GM10847 (cell line): ENCODE measurements around the gene ZFPM1.

Experiments
- POLR2A ChIP-seq: IDR thresholded peaks from 2 replicates; pipeline ENCODE4 v1.6.1; 2011; ENCODE audit not compliant: insufficient read length; ENCODE audit errors: extremely low read depth

Gene ZFPM1

DNA sequence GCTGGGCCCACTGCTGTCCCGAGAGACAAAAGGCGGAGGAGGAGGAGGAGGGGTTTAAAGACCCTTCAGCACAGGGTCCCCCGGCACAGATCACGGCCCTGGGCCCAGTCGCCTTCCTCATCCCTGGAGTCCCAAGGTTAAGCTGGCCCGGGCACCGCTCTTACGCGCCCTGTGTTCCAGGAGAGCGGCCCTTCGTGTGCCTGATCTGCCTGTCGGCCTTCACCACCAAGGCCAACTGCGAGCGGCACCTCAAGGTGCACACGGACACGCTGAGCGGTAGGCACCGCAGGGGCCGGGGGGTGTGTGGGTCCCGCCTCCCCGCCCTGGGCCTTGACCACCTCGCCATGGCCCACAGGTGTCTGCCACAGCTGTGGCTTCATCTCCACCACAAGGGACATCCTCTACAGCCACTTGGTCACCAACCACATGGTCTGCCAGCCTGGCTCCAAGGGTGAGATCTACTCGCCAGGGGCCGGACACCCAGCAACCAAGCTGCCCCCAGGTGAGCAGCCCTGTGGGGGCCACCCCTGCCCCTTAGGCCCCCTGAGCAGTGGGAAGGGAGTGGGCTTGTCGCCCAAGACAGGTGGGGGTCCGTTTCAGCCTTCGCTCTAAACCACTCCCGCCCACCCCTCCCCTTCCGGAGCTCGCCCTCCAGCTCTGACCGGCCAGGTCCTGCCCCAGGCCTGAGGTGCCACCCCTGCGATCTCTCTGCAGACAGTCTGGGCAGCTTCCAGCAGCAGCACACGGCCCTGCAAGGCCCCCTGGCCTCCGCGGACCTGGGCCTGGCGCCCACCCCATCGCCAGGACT lies 79.6 kb downstream of the ZFPM1 start:
- TF ChIP-seq POLR2A = no peak

DNA sequence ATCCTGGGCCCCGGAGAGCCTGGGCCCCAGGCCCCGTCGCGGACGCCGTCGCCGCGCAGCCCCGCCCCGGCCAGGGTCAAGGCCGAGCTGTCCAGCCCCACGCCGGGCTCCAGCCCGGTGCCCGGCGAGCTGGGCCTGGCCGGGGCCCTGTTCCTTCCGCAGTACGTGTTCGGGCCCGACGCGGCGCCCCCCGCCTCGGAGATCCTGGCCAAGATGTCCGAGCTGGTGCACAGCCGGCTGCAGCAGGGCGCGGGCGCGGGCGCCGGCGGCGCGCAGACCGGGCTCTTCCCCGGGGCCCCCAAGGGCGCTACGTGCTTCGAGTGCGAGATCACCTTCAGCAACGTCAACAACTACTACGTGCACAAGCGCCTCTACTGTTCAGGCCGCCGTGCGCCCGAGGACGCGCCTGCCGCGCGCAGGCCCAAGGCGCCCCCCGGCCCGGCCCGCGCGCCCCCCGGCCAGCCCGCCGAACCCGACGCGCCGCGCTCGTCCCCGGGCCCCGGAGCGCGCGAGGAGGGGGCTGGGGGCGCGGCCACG lies 80.4 kb downstream of the ZFPM1 start:
- TF ChIP-seq POLR2A = no peak

DNA sequence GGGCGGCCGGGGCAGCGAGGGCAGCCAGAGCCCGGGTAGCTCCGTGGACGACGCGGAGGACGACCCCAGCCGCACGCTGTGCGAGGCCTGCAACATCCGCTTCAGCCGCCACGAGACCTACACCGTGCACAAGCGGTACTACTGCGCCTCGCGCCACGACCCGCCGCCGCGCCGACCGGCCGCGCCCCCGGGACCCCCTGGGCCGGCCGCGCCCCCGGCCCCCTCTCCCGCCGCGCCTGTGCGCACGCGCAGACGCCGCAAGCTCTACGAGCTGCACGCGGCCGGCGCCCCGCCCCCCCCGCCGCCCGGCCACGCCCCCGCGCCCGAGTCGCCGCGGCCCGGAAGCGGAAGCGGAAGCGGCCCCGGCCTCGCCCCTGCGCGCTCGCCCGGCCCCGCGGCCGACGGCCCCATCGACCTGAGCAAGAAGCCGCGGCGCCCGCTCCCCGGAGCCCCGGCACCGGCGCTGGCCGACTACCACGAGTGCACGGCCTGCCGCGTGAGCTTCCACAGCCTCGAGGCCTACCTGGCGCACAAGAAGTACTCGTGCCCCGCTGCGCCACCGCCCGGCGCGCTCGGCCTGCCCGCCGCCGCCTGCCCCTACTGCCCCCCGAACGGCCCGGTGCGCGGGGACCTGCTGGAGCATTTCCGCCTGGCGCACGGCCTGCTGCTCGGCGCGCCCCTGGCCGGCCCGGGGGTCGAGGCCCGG lies 81.0 kb downstream of the ZFPM1 start:
- peak; percentile 71 for TF ChIP-seq POLR2A

DNA sequence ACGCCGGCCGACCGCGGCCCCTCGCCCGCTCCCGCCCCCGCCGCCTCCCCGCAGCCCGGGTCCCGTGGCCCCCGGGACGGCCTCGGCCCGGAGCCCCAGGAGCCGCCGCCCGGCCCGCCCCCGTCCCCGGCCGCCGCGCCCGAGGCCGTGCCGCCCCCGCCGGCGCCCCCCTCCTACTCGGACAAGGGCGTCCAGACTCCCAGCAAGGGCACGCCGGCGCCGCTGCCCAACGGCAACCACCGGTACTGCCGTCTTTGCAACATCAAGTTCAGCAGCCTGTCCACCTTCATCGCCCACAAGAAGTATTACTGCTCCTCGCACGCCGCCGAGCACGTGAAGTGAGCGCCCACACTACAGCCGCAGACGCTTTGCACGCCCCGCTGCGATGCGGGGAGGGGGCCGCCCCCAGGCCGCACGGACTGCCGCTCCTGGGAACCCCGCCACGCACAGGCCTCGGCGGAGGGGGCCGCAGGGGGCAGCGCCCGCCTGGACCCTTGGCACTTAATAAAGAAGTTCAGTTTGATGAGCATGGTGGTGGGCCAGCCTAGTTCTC lies 81.6 kb downstream of the ZFPM1 start:
- TF ChIP-seq POLR2A = peak; percentile 17

DNA sequence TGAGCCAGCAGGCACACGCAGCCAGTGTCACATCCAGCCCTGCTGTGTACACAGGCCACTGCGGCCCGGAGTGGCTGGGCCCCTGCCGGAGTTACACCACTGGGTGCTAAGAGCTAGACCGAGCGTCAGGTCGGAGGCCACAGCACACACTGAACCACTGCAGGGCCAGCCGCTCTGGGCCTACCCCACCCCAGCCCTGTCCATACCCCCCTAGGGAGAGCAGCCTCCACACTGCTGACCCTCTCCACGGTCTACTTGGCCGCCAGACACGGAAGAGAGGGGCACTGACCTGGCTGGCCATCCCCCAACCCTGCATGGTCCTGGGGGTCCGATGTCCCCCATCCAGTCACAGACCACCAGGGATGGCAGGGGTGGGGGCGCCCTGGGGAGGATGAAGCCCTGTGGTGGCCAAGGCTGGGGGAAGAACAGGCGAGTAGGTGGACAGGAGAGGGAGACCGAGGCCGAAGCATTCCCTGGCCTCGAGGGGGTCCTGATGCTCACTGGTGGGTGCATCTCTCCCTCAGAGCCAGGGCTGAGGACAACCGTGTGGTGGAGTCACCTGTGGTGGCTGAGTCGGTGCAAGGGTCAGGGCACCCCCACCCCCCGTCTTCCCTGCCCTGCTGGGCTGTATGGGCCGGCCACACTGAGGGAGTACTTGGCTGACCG lies 82.2 kb downstream of the ZFPM1 start:
- TF ChIP-seq POLR2A = no peak

DNA sequence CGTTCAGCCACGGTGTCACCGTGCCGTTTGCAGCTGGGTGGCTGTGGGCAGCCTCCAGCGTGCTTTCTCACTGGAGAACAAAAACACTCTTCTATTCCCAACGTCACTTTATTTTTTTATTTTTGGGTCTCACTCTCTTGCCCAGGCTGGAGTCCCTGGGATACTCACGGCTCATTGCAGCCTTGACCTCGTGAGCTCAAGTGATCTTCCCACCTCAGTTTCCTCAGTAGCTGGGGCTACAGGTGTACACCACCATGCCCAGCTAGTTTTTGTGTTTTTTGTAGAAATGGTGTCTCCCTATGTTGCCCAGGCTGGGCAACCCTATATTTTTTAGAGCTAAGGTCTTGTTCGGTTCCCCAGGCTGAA lies 82.8 kb downstream of the ZFPM1 start:
- TF ChIP-seq POLR2A = no peak

DNA sequence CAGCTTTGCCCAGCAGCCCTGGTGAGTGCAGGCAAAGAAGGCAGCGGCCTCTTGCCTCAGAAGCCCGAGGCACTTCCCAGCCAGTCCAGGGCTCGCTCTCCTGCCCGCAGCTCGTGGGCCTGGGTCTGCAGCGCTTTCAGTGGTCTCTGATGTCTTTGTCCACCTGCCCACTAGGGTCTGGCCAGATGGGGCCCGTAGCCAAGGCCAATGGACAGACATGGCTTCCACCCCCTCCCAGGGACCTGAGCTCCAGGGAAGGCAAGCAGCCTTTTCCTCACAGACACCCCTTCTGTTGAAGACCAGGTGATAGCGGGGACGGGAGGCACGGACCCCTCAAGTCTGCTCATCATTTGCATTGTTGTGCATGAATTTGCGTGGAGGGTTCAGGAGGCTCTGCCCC lies 83.4 kb downstream of the ZFPM1 start:
- TF ChIP-seq POLR2A = no peak

DNA sequence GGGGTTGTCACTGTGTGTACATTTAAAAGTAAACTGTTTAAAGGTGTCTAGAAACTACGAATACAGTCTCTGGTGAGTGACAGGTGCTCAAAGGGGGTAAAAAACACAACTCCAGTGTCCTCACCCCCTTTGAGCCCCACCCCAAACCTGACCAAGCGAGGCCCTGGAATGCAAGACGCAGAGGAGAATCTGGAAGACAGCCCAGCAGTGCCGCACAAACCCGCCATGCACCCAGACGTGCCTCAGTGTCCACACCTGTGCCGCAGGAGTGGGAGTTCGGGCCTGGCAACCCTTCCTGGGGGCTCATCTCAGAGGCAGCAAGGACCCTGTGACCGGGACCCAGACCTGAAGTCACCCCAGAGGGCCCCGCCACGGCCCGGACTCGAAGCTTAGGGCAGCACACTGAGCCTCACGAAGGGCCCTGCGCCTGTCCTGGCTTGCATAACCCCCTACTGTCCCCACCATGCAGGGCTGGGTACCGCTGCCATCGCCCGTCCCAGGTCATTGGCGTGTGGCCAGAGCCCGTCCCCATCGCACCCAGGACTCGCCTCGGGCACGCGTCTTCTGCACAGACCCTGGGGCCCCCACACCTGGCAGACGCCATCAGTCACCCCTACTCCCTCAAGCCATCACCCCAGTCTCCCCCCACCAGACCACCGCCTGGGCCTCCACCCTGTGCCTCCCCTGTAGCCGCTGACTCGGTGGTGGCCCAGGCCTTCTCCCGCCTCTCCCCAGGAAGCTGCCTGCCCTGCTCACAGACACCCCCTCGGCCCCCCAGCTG lies 84.1 kb downstream of the ZFPM1 start:
- TF ChIP-seq POLR2A = no peak

DNA sequence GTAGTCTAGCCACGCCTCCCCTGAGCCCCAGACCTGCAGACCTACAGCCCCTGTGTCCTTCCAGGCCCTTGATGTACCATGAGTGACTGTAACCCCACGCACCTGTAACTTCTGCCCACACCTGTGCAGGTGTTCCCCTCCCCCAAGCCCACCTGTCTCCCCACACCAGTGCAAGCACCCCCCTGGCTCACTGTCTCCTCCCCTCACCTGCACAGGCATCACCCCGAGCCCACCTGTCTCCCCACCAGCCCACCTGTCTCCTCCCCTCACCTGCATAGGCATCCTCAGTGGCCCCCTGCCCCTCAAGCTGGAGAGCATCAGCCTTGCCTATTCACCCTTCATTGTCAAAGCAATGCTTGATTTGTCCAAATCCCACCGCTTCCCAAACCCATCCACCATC lies 84.8 kb downstream of the ZFPM1 start:
- TF ChIP-seq POLR2A = no peak

DNA sequence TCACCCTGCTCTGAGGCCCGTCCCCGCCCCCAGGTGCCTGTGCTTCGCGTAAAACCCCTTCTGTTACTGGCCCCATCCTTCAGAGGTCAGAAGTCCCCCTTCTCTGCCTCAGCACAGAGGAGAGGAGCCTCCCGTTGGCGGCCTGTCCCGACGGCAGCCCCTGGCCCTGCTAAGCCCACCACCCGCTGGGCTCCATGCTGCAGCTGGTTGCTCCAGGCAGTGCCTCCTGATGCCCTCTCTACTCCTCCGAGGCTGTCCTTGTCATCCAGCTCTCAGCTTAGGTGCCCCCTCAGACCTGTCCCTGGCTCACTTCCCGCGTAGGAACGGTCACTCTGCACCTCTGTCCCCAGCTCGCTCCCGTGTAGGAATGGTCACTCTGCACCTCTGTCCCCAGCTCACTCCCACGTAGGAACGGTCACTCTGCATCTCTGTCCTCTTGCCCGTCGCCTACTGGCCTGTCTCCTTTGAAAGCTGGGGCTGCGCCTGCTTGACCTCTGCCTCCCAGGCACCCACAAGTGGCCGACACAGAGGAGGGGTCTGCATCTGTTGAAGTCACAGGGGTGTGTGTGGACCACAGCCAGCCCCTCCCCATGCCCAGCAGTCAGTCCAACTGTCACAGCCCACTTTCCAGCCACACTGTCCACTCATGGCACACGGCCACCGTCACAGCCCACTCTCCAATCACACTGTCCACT lies 85.4 kb downstream of the ZFPM1 start:
- no peak for TF ChIP-seq POLR2A

DNA sequence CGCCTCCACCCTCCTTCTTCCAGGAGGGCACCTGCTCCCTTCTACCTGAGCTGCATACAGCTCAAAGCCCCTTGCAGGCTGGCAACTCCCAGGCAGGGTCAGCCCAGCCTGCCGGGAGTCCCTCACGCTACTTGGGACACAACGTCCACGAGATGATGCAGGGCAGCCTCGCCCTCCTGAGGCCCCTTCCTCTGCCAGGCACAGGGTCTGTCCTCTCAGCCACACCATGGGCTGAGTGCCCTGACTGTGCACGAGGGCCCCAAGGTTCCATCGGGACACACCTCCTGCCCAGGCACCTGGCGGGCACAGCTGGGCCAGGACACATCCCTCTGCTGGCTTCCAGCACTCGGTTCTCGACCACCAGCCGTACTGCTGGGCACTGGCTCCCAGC lies 86.2 kb downstream of the ZFPM1 start:
- no peak for TF ChIP-seq POLR2A

DNA sequence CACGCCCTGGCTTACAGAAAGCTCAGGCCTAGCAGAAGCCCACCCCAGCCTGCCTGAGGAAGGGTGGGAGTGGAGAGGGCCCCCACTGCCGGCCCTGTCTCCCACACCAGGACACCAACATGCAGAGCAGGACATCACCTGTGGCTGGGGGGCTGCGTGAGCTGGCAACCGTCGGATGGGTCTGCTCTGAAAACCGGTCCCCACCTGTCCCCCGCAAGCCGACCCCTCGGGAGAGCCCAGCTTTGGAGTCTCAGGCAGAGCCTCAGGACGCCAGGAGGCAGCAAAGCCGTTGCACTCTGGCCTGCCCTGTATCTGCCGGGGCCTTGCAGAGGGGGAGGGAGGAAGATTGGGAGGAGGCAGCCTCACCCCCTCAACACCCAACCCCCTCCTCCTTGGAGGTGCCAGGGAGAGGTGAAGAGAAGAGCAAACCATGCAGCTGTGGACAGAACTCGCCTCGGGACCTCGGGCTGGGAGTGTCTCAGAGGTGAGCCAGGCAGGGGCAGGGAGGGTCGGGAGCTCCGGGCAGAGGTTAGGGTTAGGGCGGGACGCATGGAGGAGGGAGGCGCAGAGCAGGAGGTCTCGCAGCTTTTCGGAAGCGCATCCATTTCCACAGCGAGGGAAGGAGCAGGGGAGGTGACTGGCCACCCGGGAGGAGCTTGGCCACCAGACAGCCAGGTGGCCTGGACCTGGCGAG lies 86.7 kb downstream of the ZFPM1 start:
- no peak for TF ChIP-seq POLR2A

DNA sequence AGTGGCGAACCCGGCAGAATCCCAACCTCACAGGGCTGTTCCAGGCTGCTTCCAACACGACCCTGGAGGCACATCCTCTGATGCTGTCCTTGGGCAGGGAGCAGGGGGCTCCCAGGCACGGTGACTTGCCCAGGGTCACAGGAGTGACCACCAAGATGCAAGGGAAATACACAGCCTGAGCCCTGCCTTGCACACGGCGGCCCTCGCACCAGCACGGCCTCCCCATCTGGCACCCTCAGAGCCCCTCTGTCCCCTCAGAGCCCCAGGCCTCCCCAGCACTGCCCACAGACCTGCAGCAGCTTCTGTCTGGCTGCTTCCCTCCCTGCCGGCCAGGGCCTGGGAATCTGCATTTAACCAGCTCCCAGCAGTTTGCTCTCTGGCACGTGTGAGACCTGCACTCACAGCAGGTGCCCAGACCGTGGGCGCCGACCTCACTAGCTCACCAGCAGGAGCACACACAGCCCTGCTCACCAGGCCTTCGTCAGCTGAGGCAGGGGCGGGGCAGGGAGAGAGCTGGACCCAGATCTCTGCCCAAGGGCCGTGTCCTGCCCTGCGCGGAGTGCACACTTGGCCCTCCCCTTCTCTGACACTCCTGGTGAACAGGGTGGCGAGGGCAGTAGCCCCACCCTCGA lies 87.4 kb downstream of the ZFPM1 start:
- TF ChIP-seq POLR2A = no peak
